Skin epidermis (tissue), 12 donors: ENCODE results near the gene ANKRD12.
"Not testable (repeated sequence)": the region's sequence is repeated elsewhere in the genome, so short reads cannot be mapped to it uniquely, and the experiment has no call there.

Source experiments
- H3K27ac ChIP-seq, 21 experiments: fragments of 200-600 bp; sonication (generic) in 11 of 21; one replicate each; pipeline ENCODE4 v1.5.0; 2020; ENCODE audit warnings: mild to moderate bottlenecking in 3 of 21, inconsistent platforms in 2 of 21, moderate library complexity in 2 of 21
- H3K4me3 ChIP-seq, 7 experiments: fragments of 200-600 bp; sonication (generic) in 2 of 7; one replicate each; pipeline ENCODE4 v1.5.0; 2020; ENCODE audit warnings: inconsistent platforms in 2 of 7, mild to moderate bottlenecking in 2 of 7, moderate library complexity in 1 of 7

The ANKRD12 gene

GRCh38 chr18:9260388-9261380, 124.1 kb downstream of the ANKRD12 start:
- H3K4me3 ChIP-seq = no peak overlapping the region
- H3K27ac ChIP-seq = no peak overlapping the region

GRCh38 chr18:9263264-9263663, 126.7 kb downstream of the ANKRD12 start:
- no peak overlapping the region for H3K27ac ChIP-seq
- no peak overlapping the region for H3K4me3 ChIP-seq

GRCh38 chr18:9264797-9265196, 128.2 kb downstream of the ANKRD12 start:
- not testable (repeated sequence) for H3K4me3 ChIP-seq, H3K27ac ChIP-seq

GRCh38 chr18:9273221-9273620, 136.6 kb downstream of the ANKRD12 start:
- H3K4me3 ChIP-seq = no peak overlapping the region
- no peak overlapping the region for H3K27ac ChIP-seq

- H3K4me3 ChIP-seq = no peak overlapping the region
- no peak overlapping the region for H3K27ac ChIP-seq
Measured at GRCh38 chr18:9275890-9276289, 139.3 kb downstream of the ANKRD12 start.

- H3K4me3 ChIP-seq = no peak overlapping the region
- H3K27ac ChIP-seq = no peak overlapping the region
Measured at GRCh38 chr18:9278028-9278427, 141.4 kb downstream of the ANKRD12 start.

- Histone ChIP-seq H3K4me3 (no peak overlapping the region), H3K27ac (no peak overlapping the region)
Measured at GRCh38 chr18:9280849-9281248, 144.3 kb downstream of the ANKRD12 start.

- Histone ChIP-seq H3K27ac (no peak overlapping the region), H3K4me3 (no peak overlapping the region)
Measured at GRCh38 chr18:9281780-9282179, 145.2 kb downstream of the ANKRD12 start.

GRCh38 chr18:9283791-9284190, 147.2 kb downstream of the ANKRD12 start:
- H3K27ac ChIP-seq = no peak overlapping the region
- no peak overlapping the region for H3K4me3 ChIP-seq

- no peak overlapping the region for H3K27ac ChIP-seq
- H3K4me3 ChIP-seq = no peak overlapping the region
Measured at GRCh38 chr18:9285604-9286003, 149.0 kb downstream of the ANKRD12 start.

- no peak overlapping the region for H3K27ac ChIP-seq
- no peak overlapping the region for H3K4me3 ChIP-seq
Measured at GRCh38 chr18:9287036-9287435, 150.5 kb downstream of the ANKRD12 start.

- H3K4me3 ChIP-seq = no peak overlapping the region
Measured at GRCh38 chr18:9289698-9290097, 153.1 kb downstream of the ANKRD12 start.

GRCh38 chr18:9290156-9290555, 153.6 kb downstream of the ANKRD12 start:
- Histone ChIP-seq H3K27ac (no peak overlapping the region), H3K4me3 (no peak overlapping the region)

More at GRCh38 chr18:9289698-9290097, 153.1 kb downstream of the ANKRD12 start:
- no peak overlapping the region for H3K27ac ChIP-seq

- Histone ChIP-seq H3K4me3 (no peak overlapping the region), H3K27ac (no peak overlapping the region)
Measured at GRCh38 chr18:9292047-9292446, 155.5 kb downstream of the ANKRD12 start.

- no peak overlapping the region for H3K4me3 ChIP-seq
- no peak overlapping the region for H3K27ac ChIP-seq
Measured at GRCh38 chr18:9293948-9294347, 157.4 kb downstream of the ANKRD12 start.

- Histone ChIP-seq H3K27ac (no peak overlapping the region), H3K4me3 (no peak overlapping the region)
Measured at GRCh38 chr18:9296233-9297006, 159.8 kb downstream of the ANKRD12 start.

- H3K4me3 ChIP-seq = no peak overlapping the region
- H3K27ac ChIP-seq = no peak overlapping the region
Measured at GRCh38 chr18:9297007-9297393, 160.4 kb downstream of the ANKRD12 start.

- H3K27ac ChIP-seq = no peak overlapping the region
- H3K4me3 ChIP-seq = no peak overlapping the region
Measured at GRCh38 chr18:9304388-9305070, 167.9 kb downstream of the ANKRD12 start.

GRCh38 chr18:9319333-9319732, 182.8 kb downstream of the ANKRD12 start:
- H3K4me3 ChIP-seq = no peak overlapping the region
- no peak overlapping the region for H3K27ac ChIP-seq

GRCh38 chr18:9321017-9321452, 184.5 kb downstream of the ANKRD12 start:
- Histone ChIP-seq H3K4me3 (no peak overlapping the region), H3K27ac (no peak overlapping the region)
